Thymus (tissue), 11 donors: Measurements from ENCODE around the gene PFKFB4. TPM values are rescaled to one million over a fixed set of nuclear protein-coding genes. Genes with fewer than 3 reads are reported as not detected.
A peak's percentile ranks its signal among the peaks of the same experiment; 100 is the strongest.
"Not testable (repeated sequence)": the region's sequence is repeated elsewhere in the genome, so short reads cannot be mapped to it uniquely, and the experiment has no call there.

Source experiments
- DNase-seq, 9 donors: peaks; one replicate each; pipeline ENCODE4 v3.0.0-alpha.2; 2013; ENCODE audit warnings: low spot score in 9 of 9, low read depth in 6 of 9, missing footprints in 1 of 9
- H3K27ac ChIP-seq, 2 donors: one replicate each; pipeline ENCODE4 v1.5.1; 2013; ENCODE audit warnings: control low read depth in 1 of 2, low read depth in 1 of 2, low read length in 1 of 2, mild to moderate bottlenecking in 1 of 2, moderate library complexity in 1 of 2
- H3K27me3 ChIP-seq, 2 donors: one replicate each; pipeline ENCODE4 v1.5.1; 2013; ENCODE audit warnings: low read length in 1 of 2; ENCODE audit not compliant: control insufficient read depth in 2 of 2, insufficient read depth in 1 of 2
- H3K36me3 ChIP-seq, 2 donors: one replicate each; pipeline ENCODE4 v1.5.1; 2013; ENCODE audit warnings: low read length in 1 of 2, mild to moderate bottlenecking in 1 of 2, moderate library complexity in 1 of 2; ENCODE audit not compliant: control insufficient read depth in 2 of 2, insufficient read depth in 2 of 2
- H3K4me1 ChIP-seq, 2 donors: one replicate each; pipeline ENCODE4 v1.5.1; 2013; ENCODE audit warnings: low read length in 2 of 2; ENCODE audit not compliant: control insufficient read depth in 2 of 2, insufficient read depth in 2 of 2
- H3K4me3 ChIP-seq, 2 donors: one replicate each; pipeline ENCODE4 v1.5.1; 2013; ENCODE audit warnings: low read length in 2 of 2, control low read depth in 1 of 2, mild to moderate bottlenecking in 1 of 2
- H3K9me3 ChIP-seq, 2 donors: one replicate each; pipeline ENCODE4 v1.5.1; 2013; ENCODE audit warnings: low read length in 1 of 2, mild to moderate bottlenecking in 1 of 2; ENCODE audit not compliant: control insufficient read depth in 2 of 2, insufficient read depth in 1 of 2
- WGBS: extraction: QIAGEN DNeasy Blood & Tissue Kit; methylation state at CpG from one replicate; pipeline ENCODE4 v1.1.7; 2013; 5-methylcytosine and 5-hydroxymethylcytosine counted together
- polyA plus RNA-seq: library from polyadenylated mRNA; stranded (reverse); fragments of 200-250 nt; gene quantifications from one replicate; pipeline ENCODE4 v1.2.3, GENCODE V29; 2013
- total RNA-seq: library from RNA; stranded (reverse); fragments of 120-200 nt; gene quantifications from one replicate; pipeline ENCODE4 v1.2.4, GENCODE V29; 2013
- donor health status: healthy.

Gene PFKFB4
- total and polyA plus RNA-seq, 2 donors: 3.5 to 6.1 TPM

- Histone ChIP-seq H3K27me3 (no peaks in the 10 kb centered on the region), H3K4me1 (peaks cover 8 to 32% of the 10 kb centered on the region in 2 donors), H3K36me3 (no peaks in the 10 kb centered on the region), H3K27ac (peak overlapping the region; percentile 75 to 88), H3K9me3 (no peaks in the 10 kb centered on the region), H3K4me3 (peak overlapping the region in 1 of 2 donors; percentile 5)
- 37% methylated on average over 19 of the region's 19 CpGs for WGBS
- peak in 5 of 9 donors; percentile 51 to 83 (median 59) for DNase-seq
These were observed 77.7 kb downstream of the PFKFB4 start for GRCh38 chr3:48478626-48479555.

GRCh38 chr3:48477959-48478520 is 78.6 kb downstream of the PFKFB4 start:
- no peak overlapping the region for H3K4me3 ChIP-seq
- no peaks in the 10 kb centered on the region for H3K36me3 ChIP-seq

GRCh38 chr3:48476426-48477053 is 80.1 kb downstream of the PFKFB4 start:
- Histone ChIP-seq H3K4me3 (no peak overlapping the region), H3K27ac (no peak overlapping the region), H3K9me3 (no peaks in the 10 kb centered on the region), H3K36me3 (no peaks in the 10 kb centered on the region), H3K4me1 (peaks cover 16 to 51% of the 10 kb centered on the region in 2 donors), H3K27me3 (no peaks in the 10 kb centered on the region)
- DNase-seq: no peak
- 96% methylated on average over 9 of the region's 9 CpGs for WGBS

More at GRCh38 chr3:48477959-48478520, 78.6 kb downstream of the PFKFB4 start:
- Histone ChIP-seq H3K27ac (peak overlapping the region in 1 of 2 donors; percentile 75), H3K4me1 (peaks cover 14 to 40% of the 10 kb centered on the region in 2 donors), H3K9me3 (no peaks in the 10 kb centered on the region), H3K27me3 (no peaks in the 10 kb centered on the region)
- peak in 3 of 9 donors; percentile 23 to 69 (median 53) for DNase-seq
- 90% methylated on average over 9 of the region's 9 CpGs for WGBS

GRCh38 chr3:48475188-48475587 is 81.4 kb downstream of the PFKFB4 start:
- no peak for DNase-seq
- H3K27me3 ChIP-seq: no peaks in the 10 kb centered on the region
- peaks cover 20 to 62% of the 10 kb centered on the region in 2 donors for H3K4me1 ChIP-seq
- no peak overlapping the region for H3K27ac ChIP-seq
- H3K36me3 ChIP-seq: peaks cover 3 to 5% of the 10 kb centered on the region in 2 donors
- WGBS: 95% methylated on average over 11 of the region's 11 CpGs
- no peak overlapping the region for H3K4me3 ChIP-seq
- no peaks in the 10 kb centered on the region for H3K9me3 ChIP-seq

- DNase-seq: no peak
- WGBS: 97% methylated on average over 4 of the region's 4 CpGs
- Histone ChIP-seq H3K36me3 (peaks cover 8% of the 10 kb centered on the region in 2 donors), H3K27ac (no peak overlapping the region), H3K4me1 (peaks cover 23 to 63% of the 10 kb centered on the region in 2 donors), H3K4me3 (no peak overlapping the region), H3K9me3 (no peaks in the 10 kb centered on the region), H3K27me3 (no peaks in the 10 kb centered on the region)
These were observed 82.0 kb downstream of the PFKFB4 start for GRCh38 chr3:48474619-48475018.

DNA sequence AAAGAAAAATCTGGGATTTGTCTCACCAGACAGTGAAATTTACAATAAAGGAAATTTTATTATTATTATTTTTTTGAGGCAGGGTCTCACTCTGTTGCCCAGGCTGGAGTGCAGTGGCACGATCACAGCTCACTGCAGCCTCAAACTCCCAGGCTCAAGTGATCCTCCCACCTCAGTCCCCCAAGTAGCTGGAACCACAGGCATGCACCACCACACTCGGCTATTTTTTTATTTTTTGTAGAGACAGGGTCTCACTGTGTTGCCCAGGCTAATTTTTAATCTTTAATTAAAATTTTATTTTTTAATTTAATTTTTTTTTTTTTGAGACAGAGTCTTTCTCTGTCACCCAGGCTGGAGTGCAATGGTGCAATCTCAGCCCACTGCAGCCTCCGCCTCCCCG is 82.6 kb downstream of the PFKFB4 start:
- peak overlapping the region in 1 of 2 donors; percentile 90 for H3K27ac ChIP-seq
- H3K36me3 ChIP-seq: peaks cover 14% of the 10 kb centered on the region in 2 donors
- H3K27me3 ChIP-seq, DNase-seq, H3K9me3 ChIP-seq, H3K4me3 ChIP-seq: not testable (repeated sequence)
- peaks cover 18 to 63% of the 10 kb centered on the region in 2 donors for H3K4me1 ChIP-seq
- 99% methylated on average over 4 of the region's 4 CpGs for WGBS

DNA sequence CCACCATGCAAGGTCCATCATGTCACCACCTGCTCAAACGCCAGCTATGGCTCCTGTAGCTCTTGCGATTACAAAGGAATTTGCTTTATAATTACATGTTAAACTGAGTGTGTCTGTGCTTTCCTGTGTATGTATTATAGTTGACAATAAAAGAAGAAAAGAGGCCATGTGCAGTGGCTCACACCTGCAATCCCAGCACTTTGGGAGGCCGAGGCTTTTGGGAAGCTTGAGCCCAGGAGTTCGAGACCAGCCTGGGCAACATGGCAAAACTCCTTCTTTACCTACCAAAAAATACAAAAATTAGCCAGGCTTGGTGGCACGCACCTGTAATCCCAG is 83.0 kb downstream of the PFKFB4 start:
- Histone ChIP-seq H3K4me1 (peaks cover 15 to 60% of the 10 kb centered on the region in 2 donors), H3K4me3 (peak overlapping the region in 1 of 2 donors; percentile 60), H3K27me3 (no peaks in the 10 kb centered on the region), H3K9me3 (no peaks in the 10 kb centered on the region), H3K27ac (peak overlapping the region; percentile 90 to 95), H3K36me3 (peaks cover 18% of the 10 kb centered on the region in 2 donors)
- DNase-seq: no peak
- 95% methylated on average over 5 of the region's 5 CpGs for WGBS

DNA sequence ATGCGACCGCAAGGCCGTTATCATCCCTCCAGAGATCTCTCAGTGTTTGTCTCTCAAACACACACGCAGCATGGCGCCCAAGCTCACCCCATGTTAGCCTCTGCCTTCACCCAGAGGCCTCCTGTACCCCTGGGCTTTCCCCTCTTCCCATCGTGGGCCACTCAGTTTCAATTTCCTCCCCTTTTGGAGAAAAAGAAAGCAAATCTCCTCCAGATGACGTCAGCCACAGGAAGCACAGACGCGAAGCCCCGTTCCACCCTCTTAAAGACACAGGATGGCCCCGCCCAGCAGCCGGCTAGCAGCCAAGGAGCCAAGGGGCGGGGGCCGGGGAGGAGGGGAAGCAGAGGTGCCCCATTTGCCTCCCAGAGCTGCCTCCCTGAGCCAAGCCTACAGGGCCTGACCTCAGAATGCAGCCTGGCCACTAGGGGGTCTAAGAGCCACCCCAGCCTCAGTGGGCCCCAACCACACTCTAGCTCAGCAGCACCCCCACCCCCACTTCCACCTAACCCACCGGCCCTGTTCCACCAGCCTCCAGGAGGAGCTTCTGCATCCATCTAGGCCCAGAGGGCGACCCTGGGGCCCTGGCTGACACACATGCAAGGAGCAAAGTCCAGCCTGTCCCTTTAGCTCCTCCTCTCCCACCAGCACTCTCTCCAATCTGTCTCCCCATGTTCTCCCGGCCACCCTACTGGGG is 83.5 kb downstream of the PFKFB4 start:
- H3K4me3 ChIP-seq: peak overlapping the region; percentile 60 to 62
- H3K9me3 ChIP-seq: no peaks in the 10 kb centered on the region
- DNase-seq: peak; percentile 84 to 98 (median 94)
- peaks cover 22 to 23% of the 10 kb centered on the region in 2 donors for H3K36me3 ChIP-seq
- peaks cover 15 to 60% of the 10 kb centered on the region in 2 donors for H3K4me1 ChIP-seq
- no peaks in the 10 kb centered on the region for H3K27me3 ChIP-seq
- H3K27ac ChIP-seq: peak overlapping the region; percentile 90 to 95
- 11% methylated on average over 17 of the region's 17 CpGs for WGBS
